Nephron (organoid): ENCODE data around the gene DDX31.
A peak's percentile ranks its signal among the peaks of the same experiment; 100 is the strongest.

Experiments used
- H3K27ac Mint-ChIP-seq, 3 experiments: 2 replicates each; pipeline ENCODE4 v1.8.0; 2020; ENCODE audit warnings: mixed read lengths in 3 of 3, mild to moderate bottlenecking in 2 of 3, moderate library complexity in 1 of 3
- H3K27me3 Mint-ChIP-seq: 2 replicates; pipeline ENCODE4 v1.8.0; 2021; ENCODE audit warnings: low read depth, mild to moderate bottlenecking, moderate library complexity, mixed read lengths
- H3K36me3 Mint-ChIP-seq: 2 replicates; pipeline ENCODE4 v1.8.0; 2020; ENCODE audit warnings: low read depth, mixed read lengths
- H3K4me1 Mint-ChIP-seq: 2 replicates; pipeline ENCODE4 v1.8.0; 2020; ENCODE audit warnings: mixed read lengths
- H3K4me3 Mint-ChIP-seq, 3 experiments: 2 replicates each; pipeline ENCODE4 v1.8.0; 2020; ENCODE audit warnings: mild to moderate bottlenecking in 3 of 3, mixed read lengths in 3 of 3, moderate library complexity in 2 of 3
- H3K9me3 Mint-ChIP-seq: 2 replicates; pipeline ENCODE4 v1.8.0; 2020; ENCODE audit warnings: mixed read lengths
- CTCF ChIP-seq, 3 experiments: fragments of 200-600 bp; sonication (generic); IDR thresholded peaks; one replicate each; pipeline ENCODE4 v1.5.0; 2021; ENCODE audit warnings: antibody characterized with exemption in 3 of 3; ENCODE audit not compliant: unreplicated experiment in 3 of 3

Gene DDX31

GRCh38 chr9:132555528-132555927 is 114.3 kb downstream of the DDX31 start:
- H3K36me3 Mint-ChIP-seq: peaks cover 4% of the 10 kb centered on the region
- no peak overlapping the region for H3K4me3 Mint-ChIP-seq

GRCh38 chr9:132554755-132555154 is 115.0 kb downstream of the DDX31 start:
- TF ChIP-seq CTCF (IDR thresholded peaks at IDR 0.05; ENCODE audit: unreplicated experiment in 3 of 3): no peak
- Mint-ChIP-seq H3K27me3 (peaks cover 36% of the 10 kb centered on the region), H3K9me3 (peaks cover 6% of the 10 kb centered on the region), H3K36me3 (peaks cover 4% of the 10 kb centered on the region), H3K4me1 (peaks cover 7% of the 10 kb centered on the region), H3K4me3 (no peak overlapping the region), H3K27ac (no peak overlapping the region)

More at GRCh38 chr9:132555528-132555927, 114.3 kb downstream of the DDX31 start:
- H3K9me3 Mint-ChIP-seq: peaks cover 6% of the 10 kb centered on the region
- peak overlapping the region in 1 of 3 experiments; percentile 16 for H3K27ac Mint-ChIP-seq
- H3K4me1 Mint-ChIP-seq: peaks cover 6% of the 10 kb centered on the region
- H3K27me3 Mint-ChIP-seq: peaks cover 37% of the 10 kb centered on the region
- TF ChIP-seq CTCF (IDR thresholded peaks at IDR 0.05; ENCODE audit: unreplicated experiment in 3 of 3): no peak

DNA sequence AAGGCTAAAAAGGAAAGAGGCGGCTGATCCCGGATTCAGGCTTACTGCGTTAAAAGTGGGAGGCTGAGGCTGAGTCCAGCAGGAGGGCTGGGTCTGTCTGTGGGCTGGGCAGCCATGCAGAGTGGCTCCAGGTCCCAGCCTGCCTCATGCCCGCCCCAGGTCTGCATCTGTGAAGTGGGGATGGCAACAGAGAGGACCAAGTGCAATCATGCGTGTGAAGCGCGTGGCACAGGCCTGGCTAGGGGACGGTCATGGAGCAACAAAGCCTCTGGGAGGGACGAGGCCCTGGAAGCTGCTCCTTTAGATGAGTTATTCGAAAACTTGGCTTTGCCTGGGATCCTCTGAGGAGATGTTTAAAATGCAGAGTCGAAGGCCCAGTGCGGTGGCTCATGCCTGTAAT is 117.7 kb downstream of the DDX31 start:
- Mint-ChIP-seq H3K36me3 (no peaks in the 10 kb centered on the region), H3K27me3 (peaks cover 28% of the 10 kb centered on the region), H3K4me3 (no peak overlapping the region), H3K27ac (no peak overlapping the region), H3K4me1 (peaks cover 30% of the 10 kb centered on the region), H3K9me3 (peaks cover 2% of the 10 kb centered on the region)
- no peak for TF ChIP-seq CTCF (IDR thresholded peaks at IDR 0.05; ENCODE audit: unreplicated experiment in 3 of 3)

DNA sequence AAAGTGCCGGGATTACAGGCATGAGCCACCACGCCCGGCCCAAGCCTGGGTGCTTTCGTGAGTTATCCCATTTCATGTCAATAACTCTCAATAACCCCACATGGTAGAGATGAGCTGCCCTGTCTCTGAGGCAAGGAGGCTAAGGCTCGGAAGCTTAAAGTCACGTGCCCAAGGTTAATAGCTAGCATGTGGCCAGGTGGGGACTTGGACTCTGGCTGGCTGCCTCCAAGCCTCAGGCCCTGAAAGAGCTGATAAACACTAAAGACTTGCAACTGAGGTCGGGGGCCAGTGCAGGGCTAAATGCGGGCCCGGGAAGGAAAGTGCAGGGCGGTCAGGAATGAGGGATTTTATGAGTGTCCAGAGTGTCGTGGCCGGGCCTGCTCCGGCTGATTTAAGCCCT is 118.2 kb downstream of the DDX31 start:
- Mint-ChIP-seq H3K9me3 (peaks cover 2% of the 10 kb centered on the region), H3K4me1 (peaks cover 30% of the 10 kb centered on the region), H3K27me3 (peaks cover 28% of the 10 kb centered on the region), H3K36me3 (no peaks in the 10 kb centered on the region), H3K4me3 (no peak overlapping the region), H3K27ac (no peak overlapping the region)
- TF ChIP-seq CTCF (IDR thresholded peaks at IDR 0.05; ENCODE audit: unreplicated experiment in 3 of 3): no peak

GRCh38 chr9:132548751-132549640 is 120.8 kb downstream of the DDX31 start:
- no peak for TF ChIP-seq CTCF (IDR thresholded peaks at IDR 0.05; ENCODE audit: unreplicated experiment in 3 of 3)
- H3K27me3 Mint-ChIP-seq: peaks cover 24% of the 10 kb centered on the region
- H3K27ac Mint-ChIP-seq: peak overlapping the region; percentile 75 to 86 (median 83)
- peak overlapping the region in 2 of 3 experiments; percentile 14 to 25 for H3K4me3 Mint-ChIP-seq
- no peaks in the 10 kb centered on the region for H3K36me3 Mint-ChIP-seq
- no peaks in the 10 kb centered on the region for H3K9me3 Mint-ChIP-seq
- peaks cover 43% of the 10 kb centered on the region for H3K4me1 Mint-ChIP-seq
